GM19351 (cell line): ENCODE measurements around the gene SRD5A1.
A peak's percentile ranks its signal among the peaks of the same experiment; 100 is the strongest.
"Not testable (repeated sequence)": the region's sequence is repeated elsewhere in the genome, so short reads cannot be mapped to it uniquely, and the experiment has no call there.

Experiments
- ATAC-seq: cut with Tn5 transposase; IDR thresholded peaks from one replicate; pipeline ENCODE4 v1.9.1; 2021; ENCODE audit warnings: mild to moderate bottlenecking, moderate library complexity; ENCODE audit not compliant: unreplicated experiment

The SRD5A1 gene

GRCh38 chr5:6642655-6643054, 9.4 kb downstream of the SRD5A1 start:
- no peak for ATAC-seq

GRCh38 chr5:6644794-6645241, 11.6 kb downstream of the SRD5A1 start:
- ATAC-seq = no peak

DNA sequence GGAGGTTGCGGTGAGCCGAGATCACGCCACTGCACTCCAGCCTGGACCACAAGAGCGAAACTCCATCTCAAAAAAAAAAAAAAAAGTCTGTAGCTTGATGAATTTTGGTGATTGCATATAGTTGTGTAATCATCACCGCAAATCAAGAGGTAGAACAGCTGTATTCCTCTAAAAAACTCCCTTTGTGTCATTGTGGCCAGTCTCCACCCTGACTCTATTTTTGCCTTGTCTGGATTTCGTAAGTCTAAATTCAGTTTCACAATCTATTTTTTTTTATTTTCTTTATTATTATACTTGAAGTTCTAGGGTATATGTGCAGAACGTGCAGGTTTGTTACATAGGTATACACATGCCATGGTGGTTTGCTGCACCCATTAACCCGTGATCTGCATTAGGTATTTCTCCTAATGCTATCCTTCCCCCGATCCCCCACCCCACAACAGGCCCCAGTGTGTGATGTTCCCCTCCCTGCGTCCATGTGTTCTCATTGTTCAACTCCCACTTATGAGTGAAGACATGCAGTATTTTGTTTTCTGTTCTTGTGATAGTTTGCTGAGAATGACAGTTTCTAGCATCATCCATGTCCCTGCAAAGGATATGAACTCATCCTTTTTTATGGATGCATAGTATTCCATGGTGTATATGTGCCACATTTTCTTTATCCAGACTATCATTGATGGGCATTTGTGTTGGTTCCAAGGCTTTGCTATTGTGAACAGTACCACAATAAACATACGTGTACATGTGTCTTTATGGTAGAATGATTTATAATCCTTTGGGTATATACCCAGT, 12.5 kb downstream of the SRD5A1 start:
- not testable (repeated sequence) for ATAC-seq

GRCh38 chr5:6649186-6649585, 15.9 kb downstream of the SRD5A1 start:
- no peak for ATAC-seq

DNA sequence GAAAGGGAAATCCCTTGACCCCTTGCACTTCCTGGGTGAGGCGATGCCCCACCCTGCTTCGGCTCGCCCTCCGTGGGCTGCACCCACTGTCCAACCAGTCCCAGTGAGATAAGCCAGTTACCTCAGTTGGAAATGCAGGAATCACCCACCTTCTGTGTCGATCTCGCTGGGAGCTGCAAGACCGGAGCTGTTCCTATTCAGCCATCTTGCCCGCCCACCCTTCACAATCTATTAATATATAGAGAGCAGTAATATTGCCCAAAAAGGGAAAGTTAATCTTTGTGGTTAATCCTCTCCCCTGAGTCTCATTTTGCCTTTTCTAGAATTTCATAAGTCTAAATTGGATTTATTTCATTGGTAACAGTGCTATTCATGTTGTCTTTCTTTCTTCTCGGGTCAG, 16.4 kb downstream of the SRD5A1 start:
- no peak for ATAC-seq

DNA sequence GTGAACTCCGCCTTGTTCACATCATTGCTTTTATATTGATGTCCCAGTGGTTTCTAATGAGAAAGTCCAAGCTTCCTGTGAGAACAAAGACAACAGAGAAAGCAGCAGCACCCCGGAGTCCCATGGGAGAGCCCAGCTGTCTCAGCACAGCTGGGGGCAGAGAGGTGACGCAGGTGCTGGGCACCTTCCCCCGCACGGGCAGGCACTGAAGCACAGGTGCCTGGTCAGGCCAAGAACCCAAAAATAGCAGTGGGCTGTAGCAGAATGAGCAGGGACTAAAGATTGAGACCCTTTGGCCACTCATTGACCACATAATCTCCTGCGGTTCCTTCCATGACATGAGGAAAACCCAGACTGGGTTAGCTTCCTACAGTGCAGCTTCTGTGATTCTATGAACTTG, 18.8 kb downstream of the SRD5A1 start:
- peak; percentile 90 for ATAC-seq

DNA sequence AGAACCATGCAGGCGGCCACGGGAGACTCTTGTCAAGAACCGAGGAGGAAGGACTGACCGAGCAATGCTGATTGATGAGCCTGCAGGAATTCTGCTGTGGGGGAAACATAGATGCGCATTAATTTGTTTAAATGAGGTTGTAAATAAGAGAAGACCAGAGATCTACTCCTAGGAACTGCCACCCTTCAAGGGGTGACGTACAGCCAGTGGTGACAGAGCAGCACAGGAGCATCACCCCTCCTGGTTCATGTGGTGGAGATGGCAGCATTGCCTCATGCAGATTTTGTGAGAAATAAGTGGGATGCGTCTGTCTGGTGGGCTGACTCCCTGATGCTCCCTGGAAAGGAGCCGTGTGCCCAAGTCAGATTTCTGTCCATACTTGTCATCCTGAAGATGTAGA, 22.2 kb downstream of the SRD5A1 start:
- ATAC-seq = no peak

- no peak for ATAC-seq
These were observed 23.4 kb downstream of the SRD5A1 start for GRCh38 chr5:6656680-6657079.

- ATAC-seq = peak; percentile 86
These were observed 26.9 kb downstream of the SRD5A1 start for GRCh38 chr5:6659941-6660684.

DNA sequence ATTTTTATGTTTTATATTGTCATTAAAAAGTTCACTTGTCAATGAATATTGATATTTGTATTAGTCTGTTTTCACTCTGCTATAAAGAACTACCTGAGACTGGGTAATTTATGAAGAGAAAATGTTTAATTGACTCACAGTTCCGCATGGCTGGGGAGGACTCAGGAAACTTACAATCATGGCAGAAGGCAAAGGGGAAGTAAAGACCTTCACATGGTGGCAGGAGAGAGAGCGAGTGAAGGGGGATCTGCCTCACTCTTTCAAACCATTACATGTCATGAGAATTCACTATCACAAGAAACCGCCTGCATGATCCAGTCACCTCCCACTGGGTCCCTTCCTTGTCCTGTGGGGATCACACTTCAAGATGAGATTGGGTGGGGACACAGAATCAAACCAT, 27.4 kb downstream of the SRD5A1 start:
- peak; percentile 61 for ATAC-seq

DNA sequence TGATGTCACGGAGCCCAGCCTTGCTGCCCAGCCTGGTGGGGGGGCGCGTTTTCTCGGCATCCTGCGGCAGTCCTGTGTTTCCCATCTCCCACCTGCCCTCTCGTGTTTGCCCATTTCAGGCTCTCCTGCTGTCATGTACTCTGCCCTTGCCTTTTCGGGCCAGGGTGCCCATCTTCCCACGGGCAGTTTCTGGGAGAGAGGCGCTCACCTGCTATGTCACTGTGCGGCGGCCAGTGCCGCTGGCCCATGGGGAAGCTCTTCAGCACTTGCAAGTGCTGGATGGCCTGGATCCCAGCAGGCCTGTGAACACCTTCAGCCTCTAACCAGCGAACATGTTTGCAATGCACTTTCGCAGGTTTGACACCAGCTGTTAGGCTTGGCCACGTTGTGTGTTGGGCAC, 33.5 kb downstream of the SRD5A1 start:
- no peak for ATAC-seq

DNA sequence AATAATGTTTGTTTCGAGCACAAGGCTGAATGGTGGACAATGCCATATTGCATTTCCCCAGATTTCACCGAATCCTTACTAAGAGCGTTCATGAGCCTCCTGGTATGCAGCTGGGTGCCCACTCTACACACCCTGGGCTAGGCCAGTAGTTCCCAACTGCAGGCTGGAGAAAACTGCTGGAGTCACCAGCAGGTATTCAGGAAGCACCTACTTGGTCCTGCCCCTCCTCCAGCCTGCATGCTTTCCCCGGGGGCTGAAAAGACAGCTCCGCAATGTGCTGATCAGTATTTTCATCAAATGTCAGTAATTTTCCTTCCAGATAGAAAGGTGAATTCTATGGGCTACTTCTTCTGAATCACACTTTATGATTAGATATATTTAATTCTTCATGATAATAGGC, 34.4 kb downstream of the SRD5A1 start:
- ATAC-seq = no peak

GRCh38 chr5:6668717-6669116, 35.5 kb downstream of the SRD5A1 start:
- not testable (repeated sequence) for ATAC-seq

GRCh38 chr5:6673031-6673430, 39.8 kb downstream of the SRD5A1 start:
- no peak for ATAC-seq

- no peak for ATAC-seq
These were observed 40.7 kb downstream of the SRD5A1 start for GRCh38 chr5:6673963-6674362.

GRCh38 chr5:6674421-6674820, 41.2 kb downstream of the SRD5A1 start:
- no peak for ATAC-seq

- ATAC-seq = no peak
These were observed 41.6 kb downstream of the SRD5A1 start for GRCh38 chr5:6674886-6675285.

DNA sequence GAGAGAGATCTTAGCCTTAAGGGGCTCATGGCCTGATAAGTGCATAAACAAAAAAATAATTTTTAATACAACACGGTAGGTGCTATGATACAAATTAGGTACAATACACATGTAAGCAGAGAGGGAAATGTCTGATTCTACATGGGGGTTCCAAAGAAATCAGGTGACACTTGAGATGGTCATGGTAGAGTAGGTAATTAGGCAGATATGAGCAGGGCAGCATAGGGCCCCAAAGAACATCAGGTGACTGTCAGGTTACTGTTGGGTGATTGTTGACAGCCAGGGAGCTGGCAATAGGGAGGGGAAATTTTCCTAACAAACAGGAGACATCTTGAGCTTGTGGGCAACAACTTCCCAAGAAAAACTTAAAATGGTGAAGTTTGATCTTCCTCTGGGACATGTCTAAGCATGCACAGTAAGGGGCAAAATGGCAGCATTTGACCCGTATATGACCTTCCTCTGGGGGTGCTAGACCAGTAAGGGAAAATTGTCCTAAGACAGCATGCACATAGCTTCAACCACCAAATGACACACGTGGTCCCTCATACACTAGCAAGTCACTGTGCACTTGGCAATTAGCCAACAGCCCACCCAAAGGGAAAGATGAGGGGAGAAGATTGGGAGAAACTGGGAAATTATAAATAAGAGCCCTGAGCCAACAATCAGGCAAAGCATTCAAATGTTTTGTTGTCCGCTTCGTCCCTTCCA, 42.7 kb downstream of the SRD5A1 start:
- no peak for ATAC-seq

- ATAC-seq = no peak
These were observed 43.5 kb downstream of the SRD5A1 start for GRCh38 chr5:6676702-6677101.

DNA sequence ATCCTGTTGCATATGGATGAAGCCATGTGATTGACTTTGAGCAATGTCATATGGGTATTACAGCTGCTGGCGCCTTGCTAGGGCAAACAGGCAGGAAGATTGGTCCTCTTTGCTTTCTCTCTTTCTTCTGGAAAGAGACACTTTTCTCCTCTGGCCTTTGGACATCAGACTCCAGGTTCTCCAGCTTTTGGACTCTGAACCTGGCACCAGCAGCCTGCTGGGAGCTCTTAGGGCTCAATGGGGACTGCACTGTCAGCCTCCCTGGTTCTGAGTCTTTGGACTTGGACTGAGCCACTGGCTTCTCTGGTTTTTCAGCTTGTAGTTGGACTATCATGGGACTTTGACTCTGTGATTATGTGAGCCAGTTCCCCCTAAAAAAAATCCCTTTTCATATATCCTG, 45.1 kb downstream of the SRD5A1 start:
- no peak for ATAC-seq

DNA sequence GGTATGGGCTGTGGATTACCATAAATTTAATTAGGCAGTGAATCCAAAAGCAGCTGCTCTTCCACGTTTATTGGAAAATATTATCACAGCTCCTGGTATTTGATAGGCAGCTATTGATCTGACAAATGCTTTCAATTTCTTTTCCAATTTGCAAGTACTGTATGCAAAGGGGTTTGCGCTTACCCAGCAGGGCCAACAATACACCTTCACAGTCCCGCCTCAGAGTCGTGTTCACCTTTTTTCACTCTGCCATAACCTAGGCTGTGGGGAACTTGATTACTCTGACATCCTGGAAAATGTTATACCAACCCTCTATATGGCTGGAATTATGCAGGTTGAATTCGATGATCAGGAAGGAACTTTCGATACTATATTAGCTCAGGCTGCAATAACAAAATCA, 47.7 kb downstream of the SRD5A1 start:
- no peak for ATAC-seq

DNA sequence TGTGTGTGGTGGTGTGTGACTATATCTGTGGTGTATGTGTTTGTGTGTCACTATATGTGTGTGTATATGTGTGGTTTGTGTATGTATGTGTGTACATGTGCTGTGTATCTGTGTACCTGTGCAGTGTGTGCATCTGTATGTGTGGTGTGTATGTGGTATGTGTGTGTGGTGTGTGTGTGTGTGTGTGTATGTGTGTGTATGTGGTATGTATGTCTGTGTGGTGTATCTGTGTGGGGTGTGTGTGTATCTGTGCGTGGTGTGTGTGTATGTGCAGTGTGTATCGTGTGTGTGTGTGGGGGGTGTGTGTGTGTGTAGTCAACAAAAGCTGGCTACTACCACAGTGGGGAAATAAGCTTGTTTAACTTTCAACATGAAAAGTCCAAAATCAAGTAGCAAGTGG, 48.4 kb downstream of the SRD5A1 start:
- ATAC-seq = no peak
